Gastroesophageal sphincter (tissue), 3 donors: ENCODE results near the gene STAMBP.

Experiments used
- CTCF ChIP-seq, 4 experiments: fragments of 200-600 bp in 2 of 4; fragments of 450-650 bp in 2 of 4; sonication (generic) in 1 of 4; IDR thresholded peaks; one replicate each; pipeline ENCODE4 v1.5.1; 2017 to 2019; ENCODE audit warnings: antibody characterized with exemption in 4 of 4, mild to moderate bottlenecking in 2 of 4, moderate library complexity in 2 of 4
- POLR2A ChIP-seq, 2 donors: fragments of 450-650 bp; IDR thresholded peaks; one replicate each; pipeline ENCODE4 v1.6.1; 2017; ENCODE audit warnings: antibody characterized with exemption in 2 of 2, mild to moderate bottlenecking in 2 of 2, moderate library complexity in 1 of 2

DNA sequence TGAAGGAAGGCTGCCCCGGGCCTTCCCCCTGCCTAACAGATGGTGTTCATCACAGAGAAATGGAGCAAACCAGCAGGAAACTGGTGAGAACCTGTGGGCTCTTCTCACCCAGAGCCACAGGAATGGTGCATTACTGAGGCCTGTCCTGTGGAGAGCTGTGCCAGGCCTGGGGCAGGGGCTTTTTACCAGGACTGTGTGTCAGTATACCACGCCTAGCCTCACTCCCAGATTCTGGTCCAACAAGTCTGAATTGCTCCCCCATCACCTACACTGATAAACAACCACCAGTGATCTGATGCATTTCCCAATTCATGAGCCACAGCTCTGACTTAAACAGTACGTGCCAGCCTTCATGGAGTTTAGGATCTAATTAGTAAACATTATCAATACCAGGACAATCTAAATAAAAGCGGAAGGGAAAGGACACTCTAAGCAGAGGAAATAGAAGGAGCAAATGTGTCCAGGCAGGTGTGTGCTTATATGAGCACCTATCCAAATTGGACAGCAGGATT, 89.0 kb downstream of the STAMBP start:
- TF ChIP-seq CTCF (IDR thresholded peaks at IDR 0.05) (no peak), POLR2A (IDR thresholded peaks at IDR 0.05) (no peak)
